Fibroblast of peridontal ligament (primary cell): Measurements from ENCODE around the gene PGS1.

ENCODE experiments used
- DNase-seq: peaks from one replicate; pipeline ENCODE4 v3.0.0-alpha.2; 2010; ENCODE audit errors: extremely low read depth

PGS1 gene

DNA sequence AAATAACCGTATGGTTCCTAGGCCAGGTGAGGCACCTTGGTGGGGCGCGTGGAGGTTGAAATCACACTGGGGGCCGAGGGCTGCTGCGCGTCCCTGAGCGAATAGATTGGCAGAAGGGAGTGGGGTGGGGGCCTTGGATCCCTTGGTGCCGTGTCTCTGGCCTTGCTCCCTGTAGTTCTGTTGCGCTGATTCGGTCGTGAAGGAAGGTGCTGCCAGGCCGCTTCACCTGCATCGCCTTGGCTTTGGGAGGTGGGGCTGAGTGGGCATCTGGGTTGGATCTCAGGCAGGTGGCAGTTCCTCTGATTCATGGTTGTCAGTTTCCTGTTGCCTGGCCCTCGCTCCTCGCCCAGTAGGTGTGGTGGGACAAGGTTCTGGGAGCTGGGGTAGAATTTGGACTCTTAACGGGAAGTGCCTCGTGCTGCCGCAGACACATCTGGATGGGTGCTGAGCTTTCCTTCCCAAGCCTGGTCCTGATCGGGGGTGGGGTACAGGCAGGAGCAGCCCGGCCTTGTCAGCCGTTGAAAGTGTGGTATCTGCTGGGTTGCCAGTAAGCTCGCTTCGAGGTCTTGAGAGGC, 30.1 kb downstream of the PGS1 start:
- no peak for DNase-seq

DNA sequence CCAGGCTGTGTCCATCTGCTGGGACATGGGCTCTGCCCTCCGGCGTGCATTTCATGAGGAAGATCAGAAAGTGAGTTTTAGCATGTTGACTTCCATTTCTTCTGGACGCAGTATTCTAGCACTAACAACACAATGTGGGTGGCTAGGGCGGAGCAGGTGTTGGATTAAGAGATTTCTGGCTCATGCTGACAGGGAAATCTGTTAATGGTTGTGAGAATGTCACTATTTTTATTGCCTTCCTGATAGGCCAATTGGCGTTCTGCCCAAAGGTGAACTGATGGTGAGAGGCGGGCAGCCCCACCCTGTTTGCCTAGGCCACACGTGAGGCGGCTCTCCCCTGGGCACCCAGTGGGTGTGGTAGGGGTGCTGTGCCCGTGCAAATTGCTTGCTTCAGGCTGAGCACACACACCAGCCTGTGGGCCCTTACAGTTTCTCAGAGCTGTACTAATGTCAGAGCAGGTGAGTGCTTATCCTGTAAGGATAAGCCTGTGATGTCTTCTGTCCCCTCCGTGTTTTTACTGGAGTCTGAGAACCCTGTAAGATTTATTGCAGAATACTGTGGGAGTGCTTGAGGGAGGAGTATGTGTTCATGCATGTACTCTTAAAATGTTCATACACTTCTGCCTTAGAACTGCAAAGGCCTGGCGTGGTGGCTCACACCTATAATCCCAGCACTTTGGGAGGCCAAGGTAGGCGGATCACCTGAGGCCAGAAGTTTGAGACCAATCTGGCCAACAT, 30.9 kb downstream of the PGS1 start:
- DNase-seq = no peak

DNA sequence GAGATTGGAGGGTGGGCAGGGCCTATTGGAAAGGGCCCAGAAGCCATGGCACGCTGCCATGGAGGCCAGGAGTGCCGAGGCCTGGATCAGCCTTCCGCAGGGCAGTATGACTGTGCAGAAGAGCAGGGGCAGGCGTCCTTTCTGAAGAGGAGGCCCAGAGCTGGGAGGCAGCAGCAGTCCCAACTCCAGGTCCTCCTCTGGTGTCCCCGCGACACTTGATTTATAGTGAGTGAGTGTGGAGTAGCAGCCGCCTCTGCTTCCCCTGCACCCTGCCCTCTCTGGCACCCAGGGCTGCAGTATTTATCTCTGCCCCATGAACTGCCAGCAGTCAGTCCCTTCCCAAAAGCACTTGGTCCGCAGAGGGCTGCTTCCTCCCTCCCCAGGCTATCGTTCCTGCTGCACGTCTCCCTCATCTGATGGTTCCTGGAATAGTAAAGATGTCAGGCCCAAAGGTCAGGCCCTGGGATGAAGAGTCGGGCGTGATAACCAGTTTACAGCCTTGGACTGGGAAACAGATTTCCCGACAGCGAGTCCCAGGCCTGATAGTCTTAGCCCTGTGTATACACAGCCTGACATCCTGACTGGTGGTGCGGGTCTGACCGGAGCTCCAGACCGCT, 32.9 kb downstream of the PGS1 start:
- no peak for DNase-seq

DNA sequence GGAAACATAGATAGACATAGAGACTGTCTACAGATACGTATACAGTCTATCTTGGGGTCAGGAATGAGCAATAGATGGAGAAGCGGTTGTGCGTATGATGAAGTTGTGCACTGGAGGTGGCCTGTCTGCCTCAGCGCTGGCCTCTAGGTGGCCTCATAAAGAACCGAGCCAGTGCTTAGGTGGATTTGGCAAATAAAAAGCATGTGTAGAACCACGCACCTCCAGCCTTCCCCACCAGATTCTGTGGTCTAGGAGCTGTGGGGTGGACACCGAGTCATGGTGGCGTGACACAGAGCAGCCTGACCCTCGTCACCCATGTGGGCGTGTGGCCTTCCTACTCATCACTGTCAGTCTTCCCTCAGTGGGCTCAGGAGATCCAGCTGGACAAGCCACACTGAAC, 34.0 kb downstream of the PGS1 start:
- no peak for DNase-seq

DNA sequence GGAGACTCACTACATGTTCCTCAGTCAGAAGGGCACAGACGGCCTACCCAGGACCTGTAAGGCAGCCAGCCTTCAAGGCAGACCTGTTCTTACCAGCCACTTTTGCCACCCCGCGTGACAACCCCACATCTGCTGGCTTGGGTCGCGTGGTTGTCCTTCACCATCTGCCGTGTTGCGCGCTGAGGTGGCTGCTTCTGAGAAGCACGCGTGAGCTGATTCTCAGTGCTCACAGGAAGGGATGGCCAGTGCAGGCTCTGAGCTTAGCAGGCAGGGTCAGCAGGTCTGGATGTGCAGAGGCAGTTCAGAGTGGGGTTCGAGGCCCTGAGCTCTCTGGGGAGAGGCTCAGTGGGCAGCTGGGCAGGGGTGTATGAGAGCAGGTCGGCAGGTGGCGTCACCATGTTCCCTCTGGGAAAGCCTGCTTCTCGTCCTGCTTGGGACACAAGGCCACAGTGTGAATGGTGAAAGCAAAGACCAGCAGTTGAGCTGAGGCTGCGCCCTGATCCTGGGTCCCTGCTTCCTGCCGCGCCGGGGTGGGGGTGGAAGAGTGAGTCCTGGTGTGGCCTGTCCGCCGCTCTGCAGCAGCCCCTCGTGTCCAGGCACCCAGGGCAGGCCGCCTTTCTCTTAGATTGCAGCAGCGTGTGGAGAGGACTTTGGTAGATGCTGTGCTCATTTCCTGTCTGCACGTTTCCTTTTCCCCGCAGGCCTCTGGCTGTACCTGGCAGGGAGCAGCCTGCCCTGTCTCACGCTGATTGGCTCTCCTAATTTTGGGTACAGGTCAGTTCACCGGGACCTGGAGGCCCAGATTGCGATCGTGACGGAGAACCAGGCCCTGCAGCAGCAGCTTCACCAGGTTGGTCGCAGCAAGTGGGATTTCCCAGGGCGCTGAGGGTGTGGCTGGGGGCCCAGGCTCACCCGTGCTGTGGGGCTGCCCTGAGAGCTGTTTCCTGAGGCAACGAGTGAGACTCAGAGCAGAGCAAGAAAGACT, 36.0 kb downstream of the PGS1 start:
- DNase-seq = no peak

DNA sequence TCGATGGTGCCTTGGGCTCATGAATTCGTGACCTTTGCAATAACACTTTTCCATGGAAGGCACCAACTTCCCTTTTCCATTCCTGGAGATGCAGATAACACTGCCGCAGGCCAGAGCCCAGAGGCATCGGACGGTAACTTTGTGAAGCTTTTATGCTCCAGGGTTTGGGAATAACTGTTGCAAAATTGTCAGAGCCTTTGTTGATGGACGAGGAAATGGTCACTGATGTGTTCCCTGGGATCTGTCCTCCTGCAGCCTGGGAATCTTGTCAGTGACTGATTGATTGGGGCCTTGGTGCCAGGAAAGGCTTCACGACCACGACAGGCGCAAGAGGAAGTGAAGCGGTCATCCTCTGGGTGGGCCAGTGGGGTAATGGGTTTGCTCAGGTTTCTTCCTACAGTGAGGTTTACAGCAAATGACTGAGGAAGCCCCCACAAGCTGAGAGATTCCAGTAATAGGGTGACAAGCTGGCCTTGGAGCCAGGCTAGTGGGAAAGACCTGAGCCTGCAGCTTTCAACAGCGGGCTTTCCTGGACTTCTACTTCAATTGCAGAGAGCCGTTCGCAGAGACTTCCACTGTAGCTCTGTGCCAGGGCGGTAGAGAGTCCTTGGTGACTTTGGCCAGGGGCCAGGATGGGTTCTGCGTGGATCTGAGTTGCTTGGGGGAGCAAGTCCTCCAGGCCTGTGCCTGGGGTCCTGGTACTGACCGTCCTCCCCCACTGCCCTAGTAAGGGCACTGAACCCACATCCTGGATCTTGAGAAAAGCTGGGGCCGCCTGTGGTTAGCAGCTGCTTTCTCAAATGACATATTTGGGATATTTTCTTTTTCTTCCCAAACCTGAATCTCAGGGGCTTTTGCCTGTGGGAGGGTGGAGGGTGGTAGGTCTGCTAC, 37.6 kb downstream of the PGS1 start:
- peak; percentile 50 for DNase-seq

DNA sequence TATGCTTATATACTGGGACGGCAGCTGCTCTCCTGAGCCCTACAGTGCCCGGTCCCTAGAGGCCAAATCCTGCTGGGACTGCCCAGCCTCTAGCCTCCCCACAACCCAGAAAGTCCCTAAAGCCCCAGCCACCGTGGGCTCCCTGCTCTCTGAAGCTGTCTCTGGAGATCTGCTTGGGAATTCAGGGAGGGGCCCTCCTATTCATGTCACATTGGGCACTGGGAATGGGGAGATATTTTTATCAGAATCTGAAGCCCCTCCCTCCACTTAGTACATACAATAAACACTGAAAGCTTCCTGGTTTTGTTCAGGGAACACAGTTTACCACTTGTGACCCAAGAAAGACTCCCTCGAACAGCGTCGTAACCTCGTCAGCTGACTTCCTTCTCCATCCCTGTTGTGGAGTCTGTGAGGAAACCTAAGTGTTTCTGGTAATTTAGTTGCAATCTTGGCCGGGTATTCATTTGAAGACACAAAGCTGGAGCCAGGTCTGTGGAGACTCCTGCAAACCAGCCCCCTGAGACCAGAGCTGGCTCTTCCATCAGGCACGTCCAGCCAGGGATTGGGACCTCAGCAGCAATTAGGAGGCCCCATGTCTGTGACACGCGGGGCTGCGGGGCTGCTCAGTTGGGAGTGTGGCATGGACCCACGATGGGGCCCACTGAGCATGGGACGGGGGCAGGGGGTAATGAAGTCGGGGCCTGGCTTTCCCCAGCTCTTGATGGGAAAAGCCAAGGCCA, 38.5 kb downstream of the PGS1 start:
- DNase-seq = peak; percentile 61

DNA sequence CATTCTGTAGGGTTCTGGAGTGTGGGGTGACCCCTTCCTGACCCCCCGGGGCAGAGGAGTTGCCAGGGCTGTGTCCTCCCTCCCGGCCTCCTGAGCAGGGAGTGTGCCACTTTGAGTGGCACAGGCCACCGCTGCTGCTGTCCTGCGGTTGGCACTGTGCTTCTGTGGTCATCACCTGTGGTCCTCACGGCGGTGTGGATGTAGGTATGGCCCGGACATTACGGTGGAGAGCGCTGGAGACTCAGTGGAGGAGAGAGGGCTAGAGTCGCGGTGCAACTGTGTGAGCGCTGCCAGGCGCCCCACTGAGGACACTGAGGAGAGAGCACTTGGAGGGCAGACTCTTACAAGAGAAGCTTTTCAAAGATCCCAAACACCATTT, 39.1 kb downstream of the PGS1 start:
- DNase-seq = no peak

DNA sequence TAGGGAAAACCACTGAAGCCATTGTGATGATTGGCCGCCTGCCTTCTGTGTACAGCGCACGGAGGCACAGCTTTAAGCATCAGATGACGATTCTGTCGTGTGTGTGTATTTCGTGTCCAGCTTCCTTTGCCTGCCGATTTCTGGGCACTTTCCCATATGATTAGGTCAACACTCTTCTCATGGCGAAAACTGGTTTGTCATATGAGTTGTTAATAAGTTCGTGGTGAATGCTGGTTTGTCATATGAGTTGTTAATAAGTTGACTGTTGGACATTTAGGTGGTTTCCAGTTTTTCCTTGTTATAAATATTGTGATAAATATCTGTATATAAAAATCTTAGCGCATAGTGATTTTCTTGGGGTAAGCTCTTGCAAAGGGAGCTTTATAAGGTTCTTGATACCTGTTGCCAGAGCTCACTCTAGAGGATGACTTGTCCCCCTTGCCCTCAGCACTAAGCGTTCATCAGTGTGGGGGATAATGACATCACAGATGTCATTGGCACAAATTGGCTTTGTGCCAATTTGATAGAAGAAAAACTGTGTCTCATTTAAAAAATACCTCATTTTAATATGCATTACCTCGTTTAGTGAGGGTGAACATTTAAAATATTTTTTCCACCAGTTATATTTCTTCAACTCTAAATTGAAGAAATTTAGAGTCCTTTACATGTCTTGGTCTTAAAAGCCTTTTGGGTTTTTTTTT, 40.0 kb downstream of the PGS1 start:
- DNase-seq = peak; percentile 15

DNA sequence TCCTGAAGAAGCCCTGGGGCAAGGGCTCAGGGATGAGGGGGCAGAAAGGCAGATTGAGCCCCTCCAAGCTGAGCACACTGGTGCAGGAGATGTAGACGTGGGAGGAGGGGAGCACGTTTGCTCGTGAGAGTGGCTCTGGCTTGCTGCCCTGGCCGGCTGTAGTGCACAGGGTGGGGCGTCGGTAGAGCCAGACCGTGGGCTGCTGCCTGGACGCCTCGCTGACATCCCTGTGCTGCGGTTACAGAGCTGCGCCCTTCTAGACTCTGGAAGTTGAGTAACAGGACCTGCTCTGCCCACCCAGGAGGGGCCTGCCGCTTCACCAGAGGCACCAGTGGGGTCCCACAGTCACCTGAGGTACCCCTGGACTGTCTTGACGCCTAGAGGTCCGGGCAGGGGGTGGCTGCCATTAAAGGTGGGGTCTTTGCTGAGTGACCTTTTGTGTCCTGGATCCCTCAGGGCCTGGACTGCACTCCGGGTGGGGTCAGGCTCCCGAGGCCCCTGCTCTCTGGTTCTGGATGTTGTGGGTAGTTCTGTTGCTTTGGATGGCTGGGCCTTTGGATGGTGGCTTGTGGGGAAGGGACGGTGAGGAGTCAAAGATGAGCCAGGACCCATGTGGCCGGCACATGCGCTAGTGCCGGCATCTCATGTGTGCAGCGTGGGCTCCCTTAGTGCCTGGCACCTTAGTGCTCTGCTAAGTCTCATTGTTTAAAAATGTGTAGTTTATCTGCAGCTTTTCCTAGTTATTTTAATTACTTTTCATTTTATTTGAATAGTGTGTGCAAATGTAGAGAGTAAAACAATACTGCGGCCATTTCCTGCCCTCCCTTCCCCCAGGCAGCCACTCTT, 41.7 kb downstream of the PGS1 start:
- DNase-seq = no peak

DNA sequence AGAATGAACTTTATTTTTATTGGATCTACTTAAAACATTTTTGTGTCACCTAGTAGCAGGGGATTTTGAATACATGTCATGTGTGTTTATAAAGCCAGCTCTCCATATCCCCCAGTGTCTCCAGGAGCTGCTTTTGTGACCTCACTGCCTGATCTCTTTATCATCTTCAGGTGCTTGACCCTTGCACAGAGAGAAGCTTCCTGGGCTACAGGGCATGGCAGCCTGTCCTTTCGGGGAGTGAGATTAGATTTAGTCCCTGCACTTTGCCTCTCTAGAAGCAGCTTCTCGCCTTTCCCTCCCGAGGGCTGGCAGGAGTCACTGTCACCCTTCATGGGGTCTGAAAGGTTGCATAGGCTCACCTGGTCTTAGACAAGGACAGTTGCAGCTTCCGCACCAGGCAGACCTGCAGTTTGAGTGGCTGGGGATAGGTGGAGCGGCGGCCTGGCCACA, 42.7 kb downstream of the PGS1 start:
- no peak for DNase-seq

DNA sequence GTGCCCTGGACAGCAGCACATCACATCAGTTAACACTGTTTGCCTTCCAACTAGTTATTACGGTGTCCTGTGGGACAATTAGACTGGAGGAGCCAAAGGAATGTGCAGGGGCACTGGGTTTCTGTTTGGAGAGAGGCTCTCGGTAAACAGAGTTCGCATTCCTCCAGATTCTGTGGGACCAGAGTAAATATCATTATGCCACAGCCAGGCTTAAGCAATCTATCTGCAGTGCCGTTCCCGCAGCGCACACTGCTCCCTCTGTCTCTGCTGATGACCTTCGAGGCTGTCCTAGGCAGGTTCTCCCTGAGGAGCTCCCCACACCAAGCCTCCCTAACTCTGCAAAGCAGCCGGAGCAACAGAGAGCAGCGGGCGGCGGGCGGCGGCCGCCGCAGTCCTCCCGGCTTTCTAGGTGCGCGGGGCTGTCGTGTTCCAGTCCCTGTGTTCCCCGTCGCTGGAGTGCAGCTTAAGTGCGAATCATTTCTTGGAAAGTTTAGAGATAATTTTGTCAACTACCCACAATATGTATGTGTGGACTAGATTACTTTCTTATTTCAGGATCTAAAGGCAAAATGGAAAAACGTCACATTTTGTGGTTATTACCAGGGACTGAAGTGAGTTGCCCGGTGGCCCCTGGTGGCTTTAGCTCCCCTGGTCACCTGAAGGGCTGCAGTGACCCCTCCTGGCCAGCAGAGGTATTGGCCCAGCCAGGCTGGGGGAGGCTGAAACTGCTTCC, 43.3 kb downstream of the PGS1 start:
- DNase-seq = peak; percentile 75

DNA sequence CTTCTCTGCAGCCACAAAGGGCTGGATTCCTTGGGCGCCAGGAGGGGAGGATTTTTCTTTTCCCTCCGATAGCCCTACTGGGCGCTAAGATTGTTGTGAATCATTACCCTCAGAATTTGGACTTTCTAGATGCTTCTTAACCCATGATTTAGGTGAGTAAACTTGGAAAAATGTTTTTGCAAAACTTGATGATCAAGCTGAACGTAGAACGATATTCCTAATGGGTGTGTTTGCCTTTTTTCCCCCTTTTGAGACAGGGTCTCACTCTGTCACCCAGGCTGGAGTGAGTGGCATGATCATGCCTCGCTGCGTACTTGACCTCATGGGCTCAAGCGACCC, 43.8 kb downstream of the PGS1 start:
- DNase-seq = no peak

DNA sequence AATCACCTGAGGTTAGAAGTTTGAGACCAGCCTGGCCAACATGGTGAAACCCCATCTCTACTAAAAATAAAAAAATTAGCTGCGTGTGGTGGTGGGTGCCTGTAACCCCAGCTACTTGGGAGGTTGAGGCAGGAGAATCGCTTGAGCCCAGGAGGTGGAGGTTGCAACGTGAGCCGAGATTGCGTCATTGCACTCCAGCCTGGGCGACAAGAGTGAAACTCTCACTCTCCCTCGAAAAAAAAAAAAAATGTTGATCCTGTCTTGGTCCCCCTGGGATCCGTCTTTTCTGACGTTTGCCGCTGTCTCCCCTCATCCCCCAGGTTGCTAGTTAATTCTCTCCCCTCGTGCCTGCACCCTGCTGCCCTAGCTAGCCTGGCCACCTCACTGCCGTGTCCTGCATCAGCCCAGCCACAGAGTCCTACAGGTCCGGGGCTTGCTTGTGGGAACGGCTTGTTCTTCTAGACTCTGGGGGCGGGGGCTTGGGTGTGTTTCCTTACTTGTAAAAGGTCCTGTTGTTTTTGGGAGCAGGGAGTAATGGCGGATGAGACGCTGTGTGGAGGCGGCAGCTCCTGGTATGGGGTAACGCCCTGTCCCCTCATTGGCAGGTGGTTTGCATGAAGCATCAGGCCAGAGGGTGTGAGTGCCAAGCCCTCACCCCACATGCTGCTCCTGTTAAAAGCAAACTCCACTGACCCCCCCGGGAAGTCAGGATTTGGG, 44.6 kb downstream of the PGS1 start:
- DNase-seq = no peak

DNA sequence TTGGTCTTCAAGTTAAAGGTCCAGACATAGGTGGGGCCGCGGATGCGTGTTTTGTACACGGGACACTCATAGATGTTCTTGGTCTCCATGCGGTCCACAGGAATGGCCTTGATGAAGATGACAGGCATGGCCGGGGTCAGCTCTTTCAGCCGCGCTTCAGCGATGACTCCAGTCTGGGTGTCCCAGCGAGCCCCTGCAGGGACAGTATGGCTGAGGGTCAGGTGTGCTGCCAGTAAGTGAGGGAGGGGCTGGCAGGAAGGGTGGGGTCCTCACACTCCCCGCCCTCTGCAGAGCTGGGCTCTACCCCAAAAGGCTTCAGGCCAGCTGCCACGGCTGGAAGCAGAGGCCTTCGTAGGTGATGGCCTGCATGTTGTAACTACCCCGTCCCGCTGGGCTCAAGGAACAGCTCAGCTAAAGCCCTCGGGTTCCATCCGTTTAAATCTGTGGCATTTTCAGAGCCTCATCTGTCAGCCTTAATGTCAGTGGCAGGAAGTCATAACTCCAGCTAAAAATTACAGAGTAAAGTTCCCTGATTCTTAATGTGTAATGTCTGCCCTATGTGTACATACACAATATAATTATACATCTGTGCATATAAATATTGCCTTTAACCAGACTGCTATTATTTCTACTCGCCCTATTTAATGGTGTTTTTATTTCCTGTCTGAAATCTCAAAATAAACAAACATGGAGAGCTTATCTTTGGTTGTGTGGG, 45.7 kb downstream of the PGS1 start:
- DNase-seq = no peak

DNA sequence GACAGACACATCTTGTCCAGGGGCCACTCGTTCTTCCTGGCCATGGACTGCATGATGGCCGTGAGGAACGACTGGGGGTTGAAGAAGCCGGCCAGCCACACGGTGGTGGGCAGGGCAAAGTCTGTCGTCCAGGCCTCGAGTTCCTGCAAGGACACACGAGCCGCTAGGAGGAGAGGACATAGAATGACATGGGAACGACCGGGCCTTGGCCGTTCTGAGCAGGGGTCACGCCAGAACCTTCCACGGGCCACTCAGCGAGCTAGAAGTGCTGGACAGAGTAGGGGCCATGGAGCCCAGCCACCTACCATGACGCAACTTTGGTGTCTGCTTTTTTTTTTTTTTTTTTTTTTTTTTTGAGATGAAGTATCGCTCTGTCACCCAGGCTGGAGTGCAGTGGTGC, 47.0 kb downstream of the PGS1 start:
- no peak for DNase-seq

DNA sequence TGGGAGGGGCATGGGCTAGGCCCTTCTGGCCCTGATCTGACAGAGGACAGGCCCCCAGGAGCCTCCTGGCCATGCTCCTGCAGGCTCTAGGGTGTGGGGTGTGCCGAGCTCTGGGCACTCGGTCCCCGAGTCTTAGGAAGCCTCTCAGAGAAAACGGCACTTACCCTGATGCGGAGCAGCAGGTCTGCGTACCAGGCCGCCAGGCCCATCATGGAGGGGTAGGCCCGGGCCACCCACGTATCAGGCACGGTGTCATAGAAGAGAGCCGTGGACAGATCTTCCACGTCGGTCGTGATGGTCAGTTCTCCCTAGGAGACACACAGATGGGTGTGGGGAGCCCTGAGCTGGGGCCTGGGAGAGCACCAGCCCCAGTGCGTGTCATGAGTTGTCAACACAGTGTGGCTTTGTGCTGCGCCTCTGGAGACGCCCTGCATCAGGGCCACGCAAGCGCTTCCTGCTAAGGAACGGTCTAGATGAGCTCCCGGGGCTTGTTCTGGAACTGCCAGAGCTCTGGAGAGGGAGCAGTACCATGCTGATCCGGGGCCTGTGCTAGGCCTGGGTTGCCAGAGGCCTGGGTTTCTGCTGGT, 47.9 kb downstream of the PGS1 start:
- DNase-seq = no peak
